ENCODE results near the gene PODN.

PODN gene

DNA sequence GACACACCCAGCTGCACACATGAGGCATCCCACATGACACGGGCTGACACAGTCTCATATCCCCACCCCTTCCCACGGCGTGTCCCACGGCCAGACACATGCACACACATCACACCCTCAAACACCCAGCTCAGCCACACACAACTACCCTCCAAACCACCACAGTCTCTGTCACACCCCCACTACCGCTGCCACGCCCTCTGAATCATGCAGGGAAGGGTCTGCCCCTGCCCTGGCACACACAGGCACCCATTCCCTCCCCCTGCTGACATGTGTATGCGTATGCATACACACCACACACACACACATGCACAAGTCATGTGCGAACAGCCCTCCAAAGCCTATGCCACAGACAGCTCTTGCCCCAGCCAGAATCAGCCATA lies 22.6 kb downstream of the PODN start:
- H3K4me3 ChIP-seq (ENCODE audit: low read length): no peak overlapping the region
- DNase-seq (ENCODE audit: low read depth, low spot score): no peak

DNA sequence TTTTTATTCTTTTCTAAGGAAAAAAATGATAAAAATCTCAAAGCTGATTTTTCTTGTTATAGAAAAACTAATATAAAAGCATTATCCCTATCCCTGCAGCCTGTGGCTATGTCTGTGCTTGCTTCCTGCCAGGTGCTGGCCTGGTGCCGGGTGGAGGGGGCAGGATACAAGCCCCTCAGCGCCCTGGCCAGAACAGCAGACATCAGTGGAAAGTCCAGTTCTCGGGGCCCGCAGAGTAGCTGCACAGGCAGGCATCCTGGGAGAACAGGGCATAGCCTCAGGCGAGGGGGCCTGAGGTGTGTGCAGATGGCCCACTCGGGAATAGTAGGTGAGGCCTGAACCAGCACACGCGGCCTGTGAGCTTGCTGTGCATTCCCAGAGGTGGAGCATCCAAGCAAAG lies 23.4 kb downstream of the PODN start:
- DNase-seq (ENCODE audit: low read depth, low spot score): no peak

DNA sequence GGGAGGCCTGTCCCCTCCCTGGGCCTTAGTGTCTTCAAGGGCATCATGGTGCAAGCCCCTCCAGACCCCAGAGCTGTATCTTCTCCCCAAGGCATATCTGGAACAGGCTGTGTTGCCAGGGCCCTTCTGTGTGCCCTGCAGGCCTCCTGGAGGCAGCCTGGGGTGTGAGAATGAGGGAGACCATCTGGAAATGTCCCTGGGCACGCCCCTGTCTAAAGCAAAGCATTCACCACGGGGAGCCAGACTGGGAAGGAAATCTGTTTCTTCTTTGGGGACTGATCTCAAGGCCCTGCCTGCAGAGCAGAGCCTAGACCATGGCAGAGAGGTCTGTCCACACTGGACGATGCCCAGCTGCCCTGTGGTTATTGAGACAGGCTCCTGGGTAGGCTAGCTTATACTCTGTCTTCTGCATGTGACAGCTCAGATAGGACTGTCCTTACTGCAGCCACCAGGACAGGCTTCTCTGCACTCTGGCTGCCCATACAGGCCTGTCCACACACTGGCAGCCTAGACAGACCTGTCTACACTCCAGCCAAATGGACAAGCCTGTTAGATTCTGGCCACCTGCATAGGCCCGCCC lies 24.6 kb downstream of the PODN start:
- H3K4me3 ChIP-seq (ENCODE audit: low read length): no peak overlapping the region
- DNase-seq (ENCODE audit: low read depth, low spot score): no peak

More for the DNA sequence above, 23.4 kb downstream of the PODN start:
- no peak overlapping the region for H3K4me3 ChIP-seq (ENCODE audit: low read length)

DNA sequence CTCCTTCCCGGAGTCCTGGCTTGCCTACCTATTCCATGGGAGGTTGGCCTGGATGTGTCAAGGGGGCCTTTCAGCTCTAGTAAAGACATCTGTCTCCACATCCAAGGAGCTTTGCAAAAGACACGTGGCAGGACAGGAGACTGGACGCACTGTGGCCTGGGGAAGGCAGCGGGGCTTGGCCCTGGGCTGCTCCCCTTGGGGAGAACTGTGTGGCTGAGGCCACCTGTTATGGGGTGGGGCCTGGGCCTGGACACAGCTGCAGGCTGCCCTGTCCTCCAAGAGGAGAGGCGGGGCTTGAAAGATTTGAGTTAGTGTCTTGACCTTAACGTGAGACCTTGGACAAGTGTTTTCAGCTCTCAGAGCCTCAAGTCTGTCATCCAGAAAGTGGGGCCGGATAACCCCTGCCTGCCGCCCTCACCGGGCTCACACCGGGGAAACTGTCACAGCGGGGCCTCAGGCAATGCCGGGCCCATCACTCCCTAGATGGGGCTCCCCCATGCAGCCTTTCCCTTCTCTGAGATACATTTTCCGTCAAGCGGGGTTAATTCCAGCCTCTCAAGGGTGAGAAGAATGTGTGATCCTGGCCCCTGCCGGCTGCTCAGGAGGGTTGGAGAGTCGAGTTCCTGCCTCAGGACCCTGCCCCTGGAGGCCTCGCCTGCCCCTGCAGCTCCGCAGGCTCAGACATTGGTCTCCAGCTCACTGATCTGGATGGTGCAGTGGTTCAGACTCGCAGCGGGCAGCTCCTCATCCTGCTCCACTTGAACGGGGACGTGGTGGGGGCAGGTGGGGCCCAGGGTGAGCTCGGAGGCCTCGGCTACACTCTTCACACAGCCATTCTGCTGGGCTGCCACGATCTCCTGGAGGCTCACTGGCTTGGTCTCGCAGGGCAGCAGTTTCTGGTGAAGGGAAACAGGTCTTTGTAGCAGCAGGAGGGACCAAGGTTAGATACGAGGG lies 25.6 kb downstream of the PODN start:
- DNase-seq (ENCODE audit: low read depth, low spot score): no peak
- no peak overlapping the region for H3K4me3 ChIP-seq (ENCODE audit: low read length)

DNA sequence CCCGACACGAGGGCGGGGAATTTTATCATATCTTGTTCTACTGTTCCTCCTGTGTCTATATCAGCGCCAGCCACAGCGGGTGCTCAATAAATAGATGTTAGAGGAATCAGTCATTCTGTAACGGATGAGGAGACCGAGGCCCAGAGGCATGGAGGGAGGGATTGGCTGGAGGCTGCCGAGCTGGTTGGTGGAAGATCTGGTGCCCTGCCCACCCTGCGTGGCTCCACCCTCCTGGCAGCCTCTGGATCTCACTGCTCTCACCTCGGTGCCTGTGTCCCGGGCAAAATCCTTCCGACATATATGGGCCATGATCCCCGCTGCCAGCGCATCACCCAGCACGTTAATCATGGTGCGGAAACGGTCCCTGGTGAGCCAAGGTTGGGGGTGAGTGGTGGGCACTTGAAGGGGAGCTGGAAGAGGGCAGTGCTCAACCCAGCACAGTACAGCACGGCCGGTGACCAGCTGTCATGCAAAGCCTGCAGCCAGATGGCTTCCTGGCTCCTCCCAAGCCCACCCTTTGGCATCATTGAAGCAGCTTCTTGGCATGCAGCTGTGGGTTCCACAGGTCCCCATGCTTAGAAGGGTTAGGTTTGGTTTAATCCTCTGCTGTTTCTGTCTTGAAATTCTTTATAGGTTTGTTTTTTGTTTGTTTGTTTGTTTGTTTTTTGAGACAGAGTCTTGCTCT lies 26.7 kb downstream of the PODN start:
- DNase-seq (ENCODE audit: low read depth, low spot score): no peak
- no peak overlapping the region for H3K4me3 ChIP-seq (ENCODE audit: low read length)

DNA sequence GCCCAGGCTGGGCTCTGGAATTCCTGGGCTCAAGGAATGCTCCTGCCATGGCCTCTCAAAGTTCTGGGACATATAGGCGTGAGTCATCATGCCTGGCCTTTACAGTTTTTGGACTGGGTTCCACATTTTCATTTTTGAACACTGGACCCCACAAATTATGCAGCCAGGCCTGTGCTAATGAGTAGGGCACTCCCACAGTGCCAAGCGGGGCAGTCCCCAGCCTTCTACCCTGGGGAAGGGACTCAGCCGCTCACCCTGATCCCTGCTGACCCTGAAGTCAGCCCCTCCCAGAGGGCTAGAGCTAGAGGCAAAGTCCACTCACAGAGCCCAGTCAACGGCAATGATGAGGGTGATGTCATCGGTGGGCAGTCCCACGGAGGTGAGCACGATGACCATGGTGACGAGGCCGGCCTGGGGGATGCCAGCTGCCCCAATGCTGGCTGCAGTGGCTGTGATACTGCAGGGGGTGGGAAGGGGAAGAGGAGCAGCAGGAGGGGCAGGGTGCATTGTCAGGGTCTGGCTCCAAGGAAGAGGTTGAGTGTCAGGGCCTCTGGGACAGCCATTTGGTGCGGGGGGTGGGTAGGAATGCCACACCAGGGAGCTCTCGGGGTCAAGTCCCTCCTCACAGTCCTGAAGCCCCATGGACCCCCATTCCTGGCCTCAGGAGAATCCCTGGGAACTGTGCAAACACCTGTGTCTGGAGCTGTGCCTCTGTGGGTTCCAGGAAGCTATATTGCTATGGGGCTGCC lies 27.6 kb downstream of the PODN start:
- H3K4me3 ChIP-seq (ENCODE audit: low read length): no peak overlapping the region
- DNase-seq (ENCODE audit: low read depth, low spot score): no peak

DNA sequence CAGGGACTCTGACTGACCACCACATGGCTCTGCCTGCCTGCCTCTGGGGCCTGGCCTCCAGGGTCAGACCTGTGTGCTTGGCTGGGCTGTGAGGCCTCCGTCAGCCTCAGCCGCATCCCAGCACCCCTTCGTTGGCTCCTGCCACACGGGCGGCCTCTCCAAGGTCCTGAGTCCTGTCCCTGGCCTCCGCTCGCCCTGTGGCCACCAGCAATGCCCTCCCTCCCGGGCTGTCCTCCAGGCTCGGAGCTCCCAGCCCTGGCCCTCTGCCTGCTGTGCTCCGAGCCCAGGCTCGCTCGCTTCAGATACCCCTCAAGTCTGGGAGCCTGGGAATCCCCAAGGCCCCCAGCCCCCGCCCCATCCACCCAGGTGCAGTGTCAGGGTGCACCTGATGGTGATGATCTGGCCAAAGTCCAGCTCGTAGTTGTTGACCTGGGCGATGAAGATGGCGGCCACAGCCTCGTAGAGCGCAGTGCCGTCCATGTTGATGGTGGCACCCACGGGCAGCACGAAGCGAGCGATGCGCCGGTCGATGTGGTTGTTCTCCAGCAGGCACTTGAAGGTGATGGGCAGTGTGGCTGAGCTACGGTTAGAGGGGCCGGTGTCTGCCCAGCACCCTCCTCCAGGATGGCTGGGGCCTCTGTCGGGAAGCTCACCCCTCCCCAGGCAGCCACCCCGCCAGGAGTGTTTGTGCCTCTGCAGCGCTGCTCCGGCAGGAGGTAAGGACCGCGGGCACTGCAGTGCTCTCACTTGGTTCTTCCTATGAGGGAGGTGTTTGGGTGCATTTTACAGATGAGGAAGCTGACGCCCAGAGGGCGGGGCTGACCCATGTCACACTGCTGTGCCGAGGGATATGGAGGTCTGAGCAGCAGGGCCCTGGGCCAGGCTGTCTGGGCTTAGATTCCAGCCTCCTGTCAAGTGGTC lies 28.5 kb downstream of the PODN start:
- no peak for DNase-seq (ENCODE audit: low read depth, low spot score)
- H3K4me3 ChIP-seq (ENCODE audit: low read length): no peak overlapping the region

DNA sequence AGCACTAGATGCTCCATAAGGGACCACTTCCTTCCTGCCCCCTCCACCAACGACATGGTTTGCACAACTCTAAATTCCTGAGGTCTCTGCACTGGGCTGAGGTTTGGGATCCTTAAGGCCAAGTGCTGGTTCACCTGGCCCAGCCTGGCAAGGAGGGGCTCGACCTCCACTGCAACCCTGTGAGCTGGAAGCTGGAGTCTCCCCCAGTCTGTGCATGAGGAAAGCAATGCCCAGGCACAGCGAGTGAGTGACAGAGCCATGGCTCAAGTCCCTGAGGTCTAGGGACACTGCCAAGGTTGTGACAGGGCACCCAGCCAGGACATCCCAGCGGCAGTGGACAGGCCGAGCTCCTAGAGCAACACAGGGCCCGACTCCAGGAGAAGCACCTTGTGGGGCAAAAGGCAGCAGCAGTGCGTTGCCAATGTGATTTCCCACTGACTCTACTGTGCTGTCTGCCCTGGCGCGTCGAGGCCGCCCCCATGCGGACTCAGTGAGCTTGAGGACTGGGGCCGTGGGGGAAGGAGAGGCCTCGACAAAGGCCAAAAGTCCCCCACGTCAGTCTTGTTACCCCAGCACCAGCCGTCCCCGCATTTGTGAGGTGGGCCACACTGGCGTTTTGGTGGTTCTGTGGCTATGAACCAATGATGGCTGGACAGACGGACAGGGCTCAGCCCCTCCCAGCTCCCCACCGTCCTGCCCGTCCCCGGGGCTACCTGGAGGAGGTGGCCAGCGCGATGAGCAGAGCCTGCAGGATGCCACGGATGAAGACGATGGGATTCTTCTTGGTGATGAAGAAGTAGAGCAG lies 30.0 kb downstream of the PODN start:
- peak; percentile 44 for DNase-seq (ENCODE audit: low read depth, low spot score)
- H3K4me3 ChIP-seq (ENCODE audit: low read length): no peak overlapping the region

DNA sequence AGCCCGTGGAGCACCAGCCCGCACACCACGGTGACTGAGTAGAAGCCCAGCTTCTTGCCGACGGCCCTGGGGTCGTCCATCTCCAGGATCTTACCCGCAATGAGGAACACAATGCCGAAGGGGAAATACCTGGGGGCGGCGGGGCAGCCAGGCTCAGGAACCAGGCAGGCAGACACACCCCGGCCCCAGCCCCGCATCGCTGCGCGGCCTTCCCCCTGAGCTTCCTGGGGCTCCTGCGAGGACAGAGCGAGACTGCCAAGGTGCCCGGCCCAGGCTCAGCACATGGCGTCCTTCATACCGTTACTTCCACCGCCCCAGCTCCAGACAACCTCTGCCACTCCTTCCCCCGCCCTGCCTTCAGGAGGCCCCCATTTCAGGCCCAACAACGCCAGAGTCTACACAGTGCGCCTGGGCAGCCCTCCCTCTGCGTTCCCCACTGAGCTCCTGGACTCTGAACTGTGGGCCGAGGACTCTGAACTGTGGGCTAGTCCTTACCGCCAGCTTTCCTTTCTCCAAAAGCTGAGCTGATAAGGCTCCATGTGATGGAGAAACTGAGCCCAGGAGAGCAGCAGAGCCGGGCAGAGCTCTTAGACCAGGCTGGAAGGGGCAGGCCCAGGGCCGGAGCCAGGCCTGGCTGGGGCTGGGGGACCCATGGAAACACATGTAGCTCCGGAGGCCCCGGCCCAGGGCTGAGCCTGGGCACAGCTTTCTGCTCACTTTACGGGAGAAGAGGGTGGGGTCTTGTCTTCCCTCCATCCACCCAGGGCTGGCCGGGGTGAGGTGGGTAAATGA lies 30.8 kb downstream of the PODN start:
- DNase-seq (ENCODE audit: low read depth, low spot score): no peak
- H3K4me3 ChIP-seq (ENCODE audit: low read length): no peak overlapping the region

DNA sequence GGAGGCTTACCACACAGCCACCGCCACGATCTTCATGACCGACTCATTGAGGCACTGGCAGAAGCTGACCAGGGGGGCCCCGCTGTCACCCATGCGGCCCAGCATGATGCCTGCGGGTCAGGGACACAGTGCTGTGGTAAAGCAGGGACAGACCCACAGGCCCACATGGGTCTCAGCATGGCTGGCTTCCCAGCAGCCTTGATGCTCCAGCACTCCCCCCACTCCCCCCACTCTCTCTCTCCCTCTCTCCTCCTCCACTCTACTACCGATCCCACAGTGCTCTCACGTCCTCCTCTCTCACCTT lies 31.4 kb downstream of the PODN start:
- H3K4me3 ChIP-seq (ENCODE audit: low read length): no peak overlapping the region

DNA sequence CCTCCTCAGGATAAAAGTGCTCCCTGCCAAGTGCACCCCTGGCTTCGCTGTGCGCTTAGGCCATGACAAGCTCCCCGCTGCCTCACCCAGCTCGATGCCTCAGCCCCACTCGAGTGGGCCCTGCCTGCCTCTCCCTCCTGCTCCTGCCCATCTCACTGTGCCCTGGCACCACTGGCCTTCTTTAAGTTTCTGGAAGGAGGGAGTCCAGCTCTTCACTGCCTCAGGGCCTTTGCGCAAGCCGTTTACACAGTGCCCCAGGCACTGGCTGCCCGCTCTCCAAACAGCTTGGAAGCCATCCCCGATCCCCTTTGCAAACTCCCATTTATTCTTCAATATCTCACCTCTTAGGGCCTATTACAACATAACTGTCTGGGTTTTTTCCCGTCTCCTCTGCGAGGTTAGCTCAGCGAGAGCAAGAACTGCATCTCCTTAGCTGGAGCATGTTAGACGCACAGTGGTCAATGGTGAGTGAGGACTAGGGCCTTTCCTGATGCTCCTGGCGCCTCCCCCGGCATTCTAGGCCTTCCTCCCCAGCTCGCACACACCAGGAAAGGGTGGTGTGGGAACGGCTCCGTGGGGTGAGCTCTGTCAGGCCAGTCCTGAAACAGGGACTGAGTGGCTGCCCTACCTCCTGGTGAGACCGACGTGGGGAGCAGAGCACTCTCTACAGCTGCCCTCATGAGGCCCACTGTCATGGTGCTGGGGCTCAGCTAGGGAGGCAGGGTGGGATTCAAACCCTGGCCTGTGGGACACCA lies 31.9 kb downstream of the PODN start:
- H3K4me3 ChIP-seq (ENCODE audit: low read length): no peak overlapping the region
- no peak for DNase-seq (ENCODE audit: low read depth, low spot score)

More for the DNA sequence above, 31.4 kb downstream of the PODN start:
- no peak for DNase-seq (ENCODE audit: low read depth, low spot score)

DNA sequence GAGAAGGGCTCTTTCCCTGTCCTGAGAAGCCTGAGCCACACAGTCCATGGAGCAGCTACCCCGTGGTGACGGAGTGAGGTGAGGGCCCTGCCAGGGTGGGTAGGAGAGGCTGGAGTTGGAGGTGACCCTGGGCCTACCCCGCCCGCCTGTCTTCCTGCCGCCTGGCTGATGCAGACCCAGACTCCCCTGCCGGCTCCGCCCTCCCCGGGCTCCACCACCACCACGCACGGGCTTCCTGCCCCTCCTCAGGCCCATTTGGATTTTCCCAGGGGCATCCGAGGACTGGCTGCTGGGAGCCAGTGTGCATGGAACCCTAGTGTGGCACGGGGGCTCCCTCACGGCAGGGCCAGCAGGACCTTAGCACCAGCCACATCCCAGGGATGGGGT lies 32.5 kb downstream of the PODN start:
- no peak overlapping the region for H3K4me3 ChIP-seq (ENCODE audit: low read length)
- DNase-seq (ENCODE audit: low read depth, low spot score): no peak

DNA sequence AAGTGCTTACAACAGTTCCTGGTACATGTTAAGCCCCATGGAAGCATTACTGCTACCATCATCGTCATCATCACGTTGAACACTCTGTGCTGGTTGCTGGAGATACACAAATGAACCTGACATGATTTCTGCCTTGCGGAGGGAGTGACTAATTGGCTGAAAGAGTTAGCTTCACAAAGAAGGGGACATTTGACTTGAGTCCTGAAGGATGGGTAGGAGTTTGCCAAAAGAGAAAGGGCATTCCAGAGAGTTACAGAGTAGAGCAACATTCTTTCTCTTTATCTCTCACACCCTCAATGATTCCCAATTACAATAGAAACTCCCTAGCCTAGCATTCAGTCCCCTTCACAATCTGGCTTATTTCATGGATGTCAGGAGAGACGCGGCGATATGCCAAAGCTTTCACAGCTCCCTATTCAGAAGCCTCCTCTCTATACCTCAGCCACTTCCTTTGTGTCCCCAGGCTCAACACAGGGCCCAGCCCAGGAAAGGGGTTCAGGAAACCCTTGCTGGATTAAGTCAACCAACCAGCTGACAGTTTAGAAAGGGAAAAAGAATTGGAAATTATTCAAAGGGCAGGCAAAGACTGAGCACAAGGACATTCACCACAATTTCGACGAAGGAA lies 42.4 kb downstream of the PODN start:
- H3K4me3 ChIP-seq (ENCODE audit: low read length): no peak overlapping the region
- DNase-seq (ENCODE audit: low read depth, low spot score): no peak

DNA sequence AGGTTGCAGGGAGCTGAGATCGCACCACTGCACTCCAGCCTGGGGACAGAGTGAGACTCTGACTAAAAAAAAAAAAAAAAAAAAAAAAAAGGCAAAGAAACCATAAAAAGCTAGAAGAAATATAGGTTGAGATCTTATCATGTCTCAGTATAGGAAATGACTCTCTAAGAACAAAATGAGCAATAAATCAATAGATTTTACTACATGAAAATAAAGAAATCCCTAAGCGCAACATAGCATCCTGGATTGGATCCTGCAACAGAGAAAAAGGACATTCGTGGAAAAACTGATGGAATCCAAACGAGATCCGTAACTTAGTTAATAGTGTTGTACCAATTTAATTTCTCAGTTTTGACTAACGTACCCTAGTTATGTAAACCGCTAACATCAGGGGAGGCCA lies 45.1 kb downstream of the PODN start:
- H3K4me3 ChIP-seq (ENCODE audit: low read length): peak overlapping the region; percentile 23
- DNase-seq (ENCODE audit: low read depth, low spot score): no peak

DNA sequence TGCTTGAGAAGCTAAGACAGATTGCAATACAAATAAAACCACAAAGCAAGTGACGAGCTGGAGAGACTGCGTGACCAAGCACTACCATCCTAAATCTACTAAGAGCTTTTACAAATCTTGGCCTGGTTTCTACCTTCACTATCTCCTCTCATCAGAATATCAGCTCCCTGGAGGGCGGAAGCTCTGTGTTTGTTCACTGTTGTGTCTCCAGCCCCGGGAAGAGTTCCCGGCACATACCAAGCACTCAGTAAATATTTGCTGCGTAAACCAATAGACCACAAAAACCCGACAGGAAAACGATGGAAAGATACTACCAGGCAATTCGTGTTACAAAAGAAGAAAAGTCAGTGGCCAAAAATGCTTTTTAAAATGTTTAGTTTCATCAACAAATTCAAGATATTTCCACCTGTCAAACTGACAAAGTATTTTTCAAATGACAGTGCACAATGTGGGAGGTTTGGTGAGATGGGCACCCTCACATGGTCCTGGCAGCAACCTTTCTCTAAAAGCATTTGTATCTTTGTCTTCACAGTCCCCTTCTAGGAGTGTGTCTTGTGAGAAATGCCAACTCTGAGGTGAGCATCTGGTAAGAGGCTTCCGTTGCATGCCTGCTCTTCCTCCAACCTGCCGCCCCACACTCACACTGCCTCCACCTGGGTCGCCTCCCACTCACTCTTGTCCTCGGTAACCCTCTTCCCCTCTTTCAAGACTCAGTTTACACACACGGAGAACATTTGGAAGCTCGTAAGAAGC lies 45.7 kb downstream of the PODN start:
- H3K4me3 ChIP-seq (ENCODE audit: low read length): peak overlapping the region; percentile 23
- peak; percentile 71 for DNase-seq (ENCODE audit: low read depth, low spot score)
